Middle frontal gyrus (tissue), 1 donor: ENCODE data around the gene INIP.

Source experiments
- DNase-seq: peaks from one replicate; pipeline ENCODE4 v3.0.0-alpha.2; 2015; ENCODE audit warnings: low spot score; ENCODE audit errors: extremely low spot score

Gene INIP

GRCh38 chr9:112717661-112718331 lies at the start of gene INIP:
INIP (minus strand) TSS chr9:112718117; CDS start chr9:112716485, 1,632 bp downstream.
- peak; percentile 96 for DNase-seq

- no peak for DNase-seq
Measured at GRCh38 chr9:112765281-112765680, 47.4 kb upstream of the INIP start.

GRCh38 chr9:112764837-112765236 lies 46.9 kb upstream of the INIP start:
- DNase-seq, result no peak

GRCh38 chr9:112764344-112764743 lies 46.4 kb upstream of the INIP start:
- DNase-seq, result no peak

GRCh38 chr9:112762726-112763518 lies 45.0 kb upstream of the INIP start:
- DNase-seq, result no peak

GRCh38 chr9:112761912-112762655 lies 44.2 kb upstream of the INIP start:
- no peak for DNase-seq

- no peak for DNase-seq
Measured at GRCh38 chr9:112760821-112761220, 42.9 kb upstream of the INIP start.

GRCh38 chr9:112757940-112758339 lies 40.0 kb upstream of the INIP start:
- no peak for DNase-seq

GRCh38 chr9:112757282-112757883 lies 39.5 kb upstream of the INIP start:
- DNase-seq, result no peak

GRCh38 chr9:112755675-112756074 lies 37.8 kb upstream of the INIP start:
- DNase-seq, result no peak

- no peak for DNase-seq
Measured at GRCh38 chr9:112755016-112755427, 37.1 kb upstream of the INIP start.

- no peak for DNase-seq
Measured at GRCh38 chr9:112754578-112754977, 36.7 kb upstream of the INIP start.

GRCh38 chr9:112753725-112754124 lies 35.8 kb upstream of the INIP start:
- no peak for DNase-seq

GRCh38 chr9:112752334-112753125 lies 34.6 kb upstream of the INIP start:
- no peak for DNase-seq

GRCh38 chr9:112751056-112751795 lies 33.3 kb upstream of the INIP start:
- no peak for DNase-seq

- DNase-seq, result no peak
Measured at GRCh38 chr9:112750764-112751055, 32.8 kb upstream of the INIP start.

GRCh38 chr9:112750016-112750763 lies 32.3 kb upstream of the INIP start, which contains the start of gene SNX30:
SNX30 (plus strand) TSS chr9:112750760; CDS start chr9:112751002, 242 bp downstream.
- DNase-seq, result peak; percentile 65

GRCh38 chr9:112747094-112747493 lies 29.2 kb upstream of the INIP start:
- DNase-seq, result peak; percentile 79

- DNase-seq, result no peak
Measured at GRCh38 chr9:112744177-112744576, 26.3 kb upstream of the INIP start.
